Progenitor cell of endocrine pancreas (in vitro differentiated cells): ENCODE results near the gene VPS16. TPM values are rescaled to one million over a fixed set of nuclear protein-coding genes. Genes with fewer than 3 reads are reported as not detected.

Experiments
- DNase-seq: peaks from one replicate; pipeline ENCODE4 v3.0.0; 2021; ENCODE audit warnings: low spot score; ENCODE audit not compliant: unreplicated experiment
- H3K27ac Mint-ChIP-seq: 2 replicates; pipeline ENCODE4 v1.8.0; 2021; ENCODE audit warnings: mild to moderate bottlenecking, moderate library complexity, mixed read lengths
- H3K27me3 Mint-ChIP-seq: 2 replicates; pipeline ENCODE4 v1.8.0; 2021; ENCODE audit warnings: mixed read lengths
- H3K36me3 Mint-ChIP-seq: 2 replicates; pipeline ENCODE4 v1.8.0; 2022; ENCODE audit warnings: mixed read lengths; ENCODE audit not compliant: insufficient read depth
- H3K4me1 Mint-ChIP-seq: 2 replicates; pipeline ENCODE4 v1.8.0; 2021; ENCODE audit warnings: low read depth, mixed read lengths
- H3K4me3 Mint-ChIP-seq: 2 replicates; pipeline ENCODE4 v1.8.0; 2021; ENCODE audit warnings: low read depth, mild to moderate bottlenecking, moderate library complexity, mixed read lengths
- H3K9me3 Mint-ChIP-seq: 2 replicates; pipeline ENCODE4 v1.8.0; 2021; ENCODE audit warnings: low read depth, mixed read lengths
- total RNA-seq: library from RNA; stranded (reverse); gene quantifications from 2 replicates; pipeline ENCODE4 v1.2.1, GENCODE V29; 2021
- TF ChIP-seq, protein P1 (sequence below): fragments of 200-600 bp; sonication (generic); IDR thresholded peaks from one replicate; pipeline ENCODE4 v1.5.0; 2021; ENCODE audit warnings: antibody characterized with exemption, mild to moderate bottlenecking; ENCODE audit not compliant: unreplicated experiment

Gene VPS16
- total RNA-seq, 1 donor from 2014 or later = 48.5 TPM

- Mint-ChIP-seq H3K4me1 (peaks cover 9% of the 10 kb centered on the region), H3K9me3 (peaks cover 7% of the 10 kb centered on the region), H3K36me3 (peaks cover 10% of the 10 kb centered on the region), H3K27ac (no peak overlapping the region), H3K4me3 (no peak overlapping the region), H3K27me3 (no peaks in the 10 kb centered on the region)
- TF ChIP-seq, protein P1, sequence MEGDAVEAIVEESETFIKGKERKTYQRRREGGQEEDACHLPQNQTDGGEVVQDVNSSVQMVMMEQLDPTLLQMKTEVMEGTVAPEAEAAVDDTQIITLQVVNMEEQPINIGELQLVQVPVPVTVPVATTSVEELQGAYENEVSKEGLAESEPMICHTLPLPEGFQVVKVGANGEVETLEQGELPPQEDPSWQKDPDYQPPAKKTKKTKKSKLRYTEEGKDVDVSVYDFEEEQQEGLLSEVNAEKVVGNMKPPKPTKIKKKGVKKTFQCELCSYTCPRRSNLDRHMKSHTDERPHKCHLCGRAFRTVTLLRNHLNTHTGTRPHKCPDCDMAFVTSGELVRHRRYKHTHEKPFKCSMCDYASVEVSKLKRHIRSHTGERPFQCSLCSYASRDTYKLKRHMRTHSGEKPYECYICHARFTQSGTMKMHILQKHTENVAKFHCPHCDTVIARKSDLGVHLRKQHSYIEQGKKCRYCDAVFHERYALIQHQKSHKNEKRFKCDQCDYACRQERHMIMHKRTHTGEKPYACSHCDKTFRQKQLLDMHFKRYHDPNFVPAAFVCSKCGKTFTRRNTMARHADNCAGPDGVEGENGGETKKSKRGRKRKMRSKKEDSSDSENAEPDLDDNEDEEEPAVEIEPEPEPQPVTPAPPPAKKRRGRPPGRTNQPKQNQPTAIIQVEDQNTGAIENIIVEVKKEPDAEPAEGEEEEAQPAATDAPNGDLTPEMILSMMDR = no peak
- DNase-seq = no peak
These were observed 63.1 kb downstream of the VPS16 start for GRCh38 chr20:2903686-2904085.

DNA sequence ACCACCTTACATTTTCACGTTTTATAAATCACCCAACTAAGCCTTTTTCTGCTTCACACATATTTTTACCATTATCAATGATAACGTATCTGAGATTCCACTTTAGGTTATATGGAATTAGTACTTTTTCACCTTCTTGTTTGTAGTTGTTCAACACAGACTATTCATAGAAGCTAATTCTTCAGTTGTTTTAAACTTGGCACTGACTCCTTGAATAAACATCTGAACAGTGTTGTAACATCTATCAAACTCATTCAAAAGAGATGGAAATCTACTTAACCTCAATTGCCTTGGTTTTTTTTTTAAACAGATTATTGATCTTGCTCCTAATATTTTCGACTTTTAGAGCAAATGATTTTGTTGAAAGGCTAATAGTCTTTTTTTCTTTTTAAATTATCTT lies 67.0 kb downstream of the VPS16 start:
- no peaks in the 10 kb centered on the region for H3K27me3 Mint-ChIP-seq
- no peak overlapping the region for H3K4me3 Mint-ChIP-seq
- TF ChIP-seq, protein P1 = no peak
- no peak overlapping the region for H3K27ac Mint-ChIP-seq
- peaks cover 7% of the 10 kb centered on the region for H3K9me3 Mint-ChIP-seq
- no peak for DNase-seq
- peaks cover 11% of the 10 kb centered on the region for H3K36me3 Mint-ChIP-seq
- peaks cover 9% of the 10 kb centered on the region for H3K4me1 Mint-ChIP-seq

DNA sequence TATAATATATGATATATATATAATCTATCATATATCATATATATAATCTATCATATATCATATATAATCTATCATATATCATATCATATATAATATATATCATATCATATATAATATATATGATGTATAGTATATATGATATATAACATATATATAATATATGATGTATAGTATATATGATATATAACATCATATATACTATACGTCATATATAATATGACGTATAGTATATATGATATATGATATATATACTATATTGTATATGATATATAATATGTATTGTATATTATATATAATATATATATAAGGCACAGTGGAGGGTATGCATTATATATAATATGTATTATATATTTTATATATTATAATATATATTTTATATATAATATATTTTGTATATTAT lies 69.4 kb downstream of the VPS16 start:
- DNase-seq = no peak
- Mint-ChIP-seq H3K27me3 (no peaks in the 10 kb centered on the region), H3K4me1 (peaks cover 20% of the 10 kb centered on the region), H3K4me3 (no peak overlapping the region), H3K36me3 (peaks cover 5% of the 10 kb centered on the region), H3K9me3 (peaks cover 4% of the 10 kb centered on the region), H3K27ac (no peak overlapping the region)
- TF ChIP-seq, protein P1 = no peak

GRCh38 chr20:2911200-2911599 lies 70.7 kb downstream of the VPS16 start:
- H3K9me3 Mint-ChIP-seq = no peaks in the 10 kb centered on the region
- H3K27ac Mint-ChIP-seq = no peak overlapping the region
- H3K27me3 Mint-ChIP-seq = no peaks in the 10 kb centered on the region
- TF ChIP-seq, protein P1 = no peak
- peaks cover 21% of the 10 kb centered on the region for H3K4me1 Mint-ChIP-seq
- no peak for DNase-seq
- H3K36me3 Mint-ChIP-seq = peaks cover 2% of the 10 kb centered on the region
- no peak overlapping the region for H3K4me3 Mint-ChIP-seq

DNA sequence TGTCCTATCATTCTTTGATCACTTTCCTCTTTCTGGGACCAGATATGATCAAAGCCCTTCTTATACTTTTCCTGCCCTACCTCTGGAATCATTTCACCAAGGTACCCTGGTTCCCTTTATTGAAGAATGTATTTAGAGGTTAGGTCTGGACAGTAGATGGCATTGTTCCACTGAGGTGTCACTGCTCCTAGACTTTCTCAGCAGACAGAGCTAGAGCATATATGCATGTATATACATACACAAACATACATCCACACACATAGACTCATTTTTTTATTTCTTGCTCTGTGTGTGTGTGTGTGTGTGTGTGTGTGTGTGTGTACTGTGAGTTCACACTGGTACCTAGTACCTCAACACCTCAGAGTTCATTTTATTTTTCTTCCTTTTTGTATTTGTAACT lies 73.6 kb downstream of the VPS16 start:
- TF ChIP-seq, protein P1 = peak; percentile 26
- Mint-ChIP-seq H3K27me3 (no peaks in the 10 kb centered on the region), H3K4me3 (no peak overlapping the region), H3K36me3 (peaks cover 6% of the 10 kb centered on the region), H3K4me1 (peaks cover 22% of the 10 kb centered on the region), H3K27ac (no peak overlapping the region), H3K9me3 (no peaks in the 10 kb centered on the region)
- DNase-seq = no peak

Other genes with a start within 250 kb of the VPS16 start
- 271 and 282 TPM in 2 replicates for gene NOP56, start 188.1 kb upstream of the VPS16 start, total RNA-seq
- 98.9 and 108 TPM in 2 replicates for gene IDH3B, start 176.5 kb upstream of the VPS16 start, total RNA-seq
- gene EBF4, start 148.0 kb upstream of the VPS16 start, total RNA-seq = 63.8 and 64.9 TPM in 2 replicates
- gene CPXM1, start 40.1 kb upstream of the VPS16 start, total RNA-seq = 130 and 131 TPM in 2 replicates
- gene C20orf141, start 25.8 kb upstream of the VPS16 start, total RNA-seq = not detected in 2 replicates
- gene TMEM239, start 24.4 kb upstream of the VPS16 start, total RNA-seq = not detected in 2 replicates
- gene PCED1A, start 90 bp upstream of the VPS16 start, total RNA-seq = 81.1 and 89.2 TPM in 2 replicates
- 71.7 and 73.2 TPM in 2 replicates for gene PTPRA, start 32.7 kb downstream of the VPS16 start, total RNA-seq
- 2.7 TPM in 2 replicates for gene GNRH2, start 202.9 kb downstream of the VPS16 start, total RNA-seq
- gene MRPS26, start 205.3 kb downstream of the VPS16 start, total RNA-seq = 74.3 and 75.1 TPM in 2 replicates
- not detected in 2 replicates for gene OXT, start 230.9 kb downstream of the VPS16 start, total RNA-seq
- gene AVP, start 244.0 kb downstream of the VPS16 start, total RNA-seq = not detected in 2 replicates